Measurements from ENCODE around the gene ARMC2. TPM values are rescaled to one million over a fixed set of nuclear protein-coding genes. Genes with fewer than 3 reads are reported as not detected.

Gene ARMC2
- total and polyA plus RNA-seq, 2 experiments from 2014 or later, result 0.97 to 4.4 TPM

DNA sequence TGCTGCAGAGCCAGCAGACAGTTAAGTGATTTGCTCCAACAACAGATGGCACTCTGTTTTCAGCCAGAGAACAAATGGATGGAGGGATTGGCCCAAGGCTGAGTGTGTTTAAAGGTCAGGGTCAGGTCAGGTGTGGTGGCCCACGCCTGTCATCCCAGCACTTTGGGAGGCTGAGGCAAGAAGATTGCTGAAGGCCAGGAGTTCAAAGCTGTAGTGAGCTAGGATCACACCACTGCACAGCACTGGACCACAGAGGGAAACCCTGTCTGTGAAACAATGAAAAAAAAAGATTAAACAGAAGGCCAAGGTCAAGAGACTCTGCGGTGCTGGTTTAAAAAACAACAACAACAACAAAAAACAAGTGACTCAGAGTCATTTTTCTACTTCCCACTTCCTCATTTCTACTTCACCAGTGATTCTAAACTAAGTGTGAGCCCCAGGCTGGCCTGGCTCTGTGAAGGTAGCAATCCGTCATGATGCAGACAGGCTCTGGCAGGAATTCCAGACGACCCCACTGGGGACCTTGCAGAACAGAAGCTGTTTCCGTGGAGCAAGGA, 42.5 kb upstream of the ARMC2 start:
- H3K4me3 ChIP-seq, result no peak overlapping the region
- H3K9me3 ChIP-seq (ENCODE audit: low read depth), result no peaks in the 10 kb centered on the region
- no peaks in the 10 kb centered on the region for H3K9me2 ChIP-seq (ENCODE audit: insufficient read depth)
- H3K79me2 ChIP-seq (ENCODE audit: insufficient read depth), result no peaks in the 10 kb centered on the region
- TF ChIP-seq EZH2phosphoT487 (IDR thresholded peaks at IDR 0.05; ENCODE audit: insufficient read depth, low read depth) (no peak), EZH2 (IDR thresholded peaks at IDR 0.05; ENCODE audit: insufficient read depth, poor library complexity, severe bottlenecking) (no peak)
- H3F3A ChIP-seq (ENCODE audit: insufficient read depth), result no peaks in the 10 kb centered on the region
- WGBS, 2 experiments (ENCODE audit: low coverage in 1 of 2, low lambda C conversion rate in 2 of 2, missing lambda C conversion rate in 2 of 2), result 79 to 85% methylated on average over 5 of the region's 5 CpGs
- no peak for DNase-seq
- H3K36me3 ChIP-seq (ENCODE audit: low read depth), result no peaks in the 10 kb centered on the region
- no peak overlapping the region for H3K27ac ChIP-seq
- no peak overlapping the region for H3K9ac ChIP-seq
- H2AFZ ChIP-seq, result no peak overlapping the region
- H3K4me1 ChIP-seq (ENCODE audit: insufficient read depth), result peaks cover 2% of the 10 kb centered on the region; the same call in 1 of the 2 replicates
- no peaks in the 10 kb centered on the region for H3K27me3 ChIP-seq (replicated peaks; ENCODE audit: insufficient read depth)
- H3K4me2 ChIP-seq (ENCODE audit: unreplicated experiment), result no peak overlapping the region
- no peaks in the 10 kb centered on the region for H4K20me1 ChIP-seq (ENCODE audit: insufficient read depth)
- in situ Hi-C loops (cut with MboI), result no loop called here

DNA sequence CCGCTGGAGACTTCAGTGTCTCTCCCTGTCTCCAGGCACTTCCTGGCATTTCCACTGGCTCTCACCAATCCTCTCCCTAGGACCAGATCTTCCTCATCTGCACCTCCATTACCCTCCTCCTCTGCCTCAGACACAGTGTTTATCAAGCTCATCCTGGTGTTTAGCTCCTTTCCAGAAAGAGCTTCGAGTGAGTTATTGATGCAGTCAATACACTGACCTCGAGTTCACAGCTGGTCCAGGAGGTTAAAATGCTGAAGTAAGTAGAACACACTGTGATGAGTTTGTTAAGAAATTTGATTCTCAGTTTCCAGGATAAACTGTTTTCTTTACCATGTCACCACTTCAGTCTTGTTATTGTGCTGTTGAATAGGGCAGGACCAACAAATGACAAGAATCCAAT, 42.1 kb upstream of the ARMC2 start:
- no peak overlapping the region for H3K27ac ChIP-seq
- H3K4me3 ChIP-seq, result no peak overlapping the region
- H3K9ac ChIP-seq, result no peak overlapping the region
- 71 to 80% methylated on average over 3 of the region's 3 CpGs for WGBS, 2 experiments (ENCODE audit: low coverage in 1 of 2, low lambda C conversion rate in 2 of 2, missing lambda C conversion rate in 2 of 2)
- H3K27me3 ChIP-seq (replicated peaks; ENCODE audit: insufficient read depth), result no peaks in the 10 kb centered on the region
- H2AFZ ChIP-seq, result no peak overlapping the region
- no peaks in the 10 kb centered on the region for H3K4me1 ChIP-seq (ENCODE audit: insufficient read depth)
- no peaks in the 10 kb centered on the region for H3K36me3 ChIP-seq (ENCODE audit: low read depth)
- no peak for TF ChIP-seq EZH2 (IDR thresholded peaks at IDR 0.05; ENCODE audit: insufficient read depth, poor library complexity, severe bottlenecking)
- no peak for TF ChIP-seq EZH2phosphoT487 (IDR thresholded peaks at IDR 0.05; ENCODE audit: insufficient read depth, low read depth)
- H3K9me3 ChIP-seq (ENCODE audit: low read depth), result no peaks in the 10 kb centered on the region
- H3K79me2 ChIP-seq (ENCODE audit: insufficient read depth), result no peaks in the 10 kb centered on the region
- no peaks in the 10 kb centered on the region for H4K20me1 ChIP-seq (ENCODE audit: insufficient read depth)
- H3K9me2 ChIP-seq (ENCODE audit: insufficient read depth), result no peaks in the 10 kb centered on the region
- in situ Hi-C loops (cut with MboI), result no loop called here
- H3F3A ChIP-seq (ENCODE audit: insufficient read depth), result no peaks in the 10 kb centered on the region
- H3K4me2 ChIP-seq (ENCODE audit: unreplicated experiment), result no peak overlapping the region
- DNase-seq, result no peak

DNA sequence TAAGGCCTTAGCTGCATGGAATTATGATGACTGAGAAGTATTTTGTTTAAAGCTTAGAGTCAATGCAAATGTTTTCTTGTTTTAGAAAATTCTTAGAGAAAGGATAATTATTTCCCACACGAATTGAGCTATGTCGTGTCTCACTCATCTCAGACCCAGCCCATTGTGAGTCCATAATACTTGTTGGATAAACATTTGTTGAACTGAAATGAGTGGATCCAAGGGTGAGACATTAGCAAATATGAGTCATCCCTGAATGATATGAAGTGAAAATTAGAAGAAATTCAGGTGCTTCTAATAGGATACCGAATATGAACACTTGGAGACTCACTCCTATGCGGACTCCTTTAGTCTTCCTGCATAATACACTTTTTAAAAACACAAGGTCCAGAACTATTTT, 41.6 kb upstream of the ARMC2 start:
- 90 to 94% methylated on average over 4 of the region's 4 CpGs for WGBS, 2 experiments (ENCODE audit: low coverage in 1 of 2, low lambda C conversion rate in 2 of 2, missing lambda C conversion rate in 2 of 2)

DNA sequence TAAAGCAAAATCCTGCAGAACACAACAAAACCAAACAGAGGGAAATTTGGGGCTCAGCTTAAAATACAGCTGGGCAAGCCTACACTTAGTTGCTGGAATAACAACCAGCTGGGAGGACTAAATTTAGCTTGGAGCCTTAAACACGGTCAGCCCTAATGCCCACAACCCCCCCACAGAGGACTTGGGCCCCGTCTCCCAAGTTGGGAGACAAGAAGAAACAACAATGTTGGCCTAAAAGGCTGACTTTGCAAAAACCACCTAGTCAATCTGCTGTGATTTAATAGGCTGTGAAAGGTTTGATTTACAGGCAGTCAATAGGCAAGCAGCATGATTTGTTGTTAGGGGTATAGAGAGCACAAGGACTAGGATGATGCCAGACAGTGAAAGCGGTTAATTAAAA, 40.3 kb upstream of the ARMC2 start:
- Histone ChIP-seq H3K79me2 (ENCODE audit: insufficient read depth) (no peaks in the 10 kb centered on the region), H3K27me3 (replicated peaks; ENCODE audit: insufficient read depth) (no peaks in the 10 kb centered on the region), H3K27ac (no peak overlapping the region), H3K9me3 (ENCODE audit: low read depth) (no peaks in the 10 kb centered on the region), H3K4me2 (ENCODE audit: unreplicated experiment) (no peak overlapping the region), H3K9ac (no peak overlapping the region), H4K20me1 (ENCODE audit: insufficient read depth) (no peaks in the 10 kb centered on the region), H3K9me2 (ENCODE audit: insufficient read depth) (no peaks in the 10 kb centered on the region), H3K4me1 (ENCODE audit: insufficient read depth) (no peaks in the 10 kb centered on the region), H2AFZ (no peak overlapping the region), H3F3A (ENCODE audit: insufficient read depth) (no peaks in the 10 kb centered on the region), H3K4me3 (no peak overlapping the region), H3K36me3 (ENCODE audit: low read depth) (no peaks in the 10 kb centered on the region)
- TF ChIP-seq EZH2phosphoT487 (IDR thresholded peaks at IDR 0.05; ENCODE audit: insufficient read depth, low read depth) (no peak), EZH2 (IDR thresholded peaks at IDR 0.05; ENCODE audit: insufficient read depth, poor library complexity, severe bottlenecking) (no peak)
- no peak for DNase-seq
- 63 to 82% methylated on average over 3 of the region's 3 CpGs for WGBS, 2 experiments (ENCODE audit: low coverage in 1 of 2, low lambda C conversion rate in 2 of 2, missing lambda C conversion rate in 2 of 2)
- in situ Hi-C loops (cut with MboI), result no loop called here

More for the DNA sequence above, 41.6 kb upstream of the ARMC2 start:
- H3K79me2 ChIP-seq (ENCODE audit: insufficient read depth), result no peaks in the 10 kb centered on the region
- no peak overlapping the region for H3K4me2 ChIP-seq (ENCODE audit: unreplicated experiment)
- H3K9me3 ChIP-seq (ENCODE audit: low read depth), result no peaks in the 10 kb centered on the region
- no peak overlapping the region for H3K27ac ChIP-seq
- in situ Hi-C loops (cut with MboI), result no loop called here
- no peaks in the 10 kb centered on the region for H3K4me1 ChIP-seq (ENCODE audit: insufficient read depth)
- no peaks in the 10 kb centered on the region for H3K36me3 ChIP-seq (ENCODE audit: low read depth)
- peak; percentile 19 for DNase-seq
- H4K20me1 ChIP-seq (ENCODE audit: insufficient read depth), result no peaks in the 10 kb centered on the region
- no peak overlapping the region for H3K9ac ChIP-seq
- H2AFZ ChIP-seq, result no peak overlapping the region
- TF ChIP-seq EZH2 (IDR thresholded peaks at IDR 0.05; ENCODE audit: insufficient read depth, poor library complexity, severe bottlenecking) (no peak), EZH2phosphoT487 (IDR thresholded peaks at IDR 0.05; ENCODE audit: insufficient read depth, low read depth) (no peak)
- no peak overlapping the region for H3K4me3 ChIP-seq
- H3K9me2 ChIP-seq (ENCODE audit: insufficient read depth), result no peaks in the 10 kb centered on the region
- H3K27me3 ChIP-seq (replicated peaks; ENCODE audit: insufficient read depth), result no peaks in the 10 kb centered on the region
- H3F3A ChIP-seq (ENCODE audit: insufficient read depth), result no peaks in the 10 kb centered on the region

DNA sequence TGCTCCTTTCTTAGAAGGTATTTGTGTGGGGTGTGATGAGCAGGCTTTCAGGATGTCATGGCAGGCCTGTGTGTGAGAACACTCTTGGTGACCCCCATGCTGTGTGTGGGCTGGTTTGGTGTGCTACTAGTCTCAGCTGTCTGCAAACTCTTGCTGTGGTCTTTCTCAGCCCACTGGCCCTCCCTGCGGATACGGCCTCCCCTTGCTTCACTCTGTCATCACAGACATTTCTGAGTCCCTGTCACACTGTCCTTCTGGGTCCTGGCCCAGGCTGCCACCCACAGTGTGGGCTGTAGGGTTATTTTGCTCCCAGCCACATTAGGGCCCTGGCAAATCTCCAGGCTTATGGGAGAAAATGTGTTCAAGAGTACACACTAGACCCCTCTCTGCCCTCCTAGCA, 39.0 kb upstream of the ARMC2 start:
- WGBS, 2 experiments (ENCODE audit: low coverage in 1 of 2, low lambda C conversion rate in 2 of 2, missing lambda C conversion rate in 2 of 2), result 58 to 88% methylated on average over 2 of the region's 2 CpGs
- H3K4me3 ChIP-seq, result no peak overlapping the region
- DNase-seq, result no peak
- in situ Hi-C loops (cut with MboI), result no loop called here
- no peak overlapping the region for H2AFZ ChIP-seq
- H3K9me3 ChIP-seq (ENCODE audit: low read depth), result no peaks in the 10 kb centered on the region
- no peak for TF ChIP-seq EZH2 (IDR thresholded peaks at IDR 0.05; ENCODE audit: insufficient read depth, poor library complexity, severe bottlenecking)
- no peak for TF ChIP-seq EZH2phosphoT487 (IDR thresholded peaks at IDR 0.05; ENCODE audit: insufficient read depth, low read depth)
- no peaks in the 10 kb centered on the region for H3K4me1 ChIP-seq (ENCODE audit: insufficient read depth)
- H3F3A ChIP-seq (ENCODE audit: insufficient read depth), result no peaks in the 10 kb centered on the region
- no peaks in the 10 kb centered on the region for H3K79me2 ChIP-seq (ENCODE audit: insufficient read depth)
- H3K9ac ChIP-seq, result no peak overlapping the region
- no peaks in the 10 kb centered on the region for H4K20me1 ChIP-seq (ENCODE audit: insufficient read depth)
- no peak overlapping the region for H3K4me2 ChIP-seq (ENCODE audit: unreplicated experiment)
- H3K36me3 ChIP-seq (ENCODE audit: low read depth), result no peaks in the 10 kb centered on the region
- no peaks in the 10 kb centered on the region for H3K27me3 ChIP-seq (replicated peaks; ENCODE audit: insufficient read depth)
- H3K9me2 ChIP-seq (ENCODE audit: insufficient read depth), result no peaks in the 10 kb centered on the region
- H3K27ac ChIP-seq, result no peak overlapping the region

Data from GM23248 (cell line).